ENCODE measurements around the gene CAMK2D.

The CAMK2D gene

GRCh38 chr4:113539408-113539807, 222.1 kb downstream of the CAMK2D start:
- Histone ChIP-seq H3K36me3 (ENCODE audit: control insufficient read depth, insufficient read depth, low read length) (no peaks in the 10 kb centered on the region), H3K27me3 (replicated peaks; ENCODE audit: control insufficient read depth, insufficient read depth, low read length) (no peaks in the 10 kb centered on the region), H3K4me3 (replicated peaks; ENCODE audit: low read depth, low read length) (no peak overlapping the region)
- peak; percentile 36 for DNase-seq (ENCODE audit: extremely low read depth, insufficient read length)
- no peak for TF ChIP-seq CTCF (IDR thresholded peaks at IDR 0.05; ENCODE audit: insufficient read depth, low read length, poor library complexity, severe bottlenecking)

GRCh38 chr4:113537628-113538027, 223.9 kb downstream of the CAMK2D start:
- no peak for TF ChIP-seq CTCF (IDR thresholded peaks at IDR 0.05; ENCODE audit: insufficient read depth, low read length, poor library complexity, severe bottlenecking)
- Histone ChIP-seq H3K4me3 (replicated peaks; ENCODE audit: low read depth, low read length) (no peak overlapping the region), H3K36me3 (ENCODE audit: control insufficient read depth, insufficient read depth, low read length) (no peaks in the 10 kb centered on the region), H3K27me3 (replicated peaks; ENCODE audit: control insufficient read depth, insufficient read depth, low read length) (no peaks in the 10 kb centered on the region)
- DNase-seq (ENCODE audit: extremely low read depth, insufficient read length), result no peak

GRCh38 chr4:113537203-113537602, 224.3 kb downstream of the CAMK2D start:
- no peaks in the 10 kb centered on the region for H3K36me3 ChIP-seq (ENCODE audit: control insufficient read depth, insufficient read depth, low read length)
- no peak for DNase-seq (ENCODE audit: extremely low read depth, insufficient read length)

GRCh38 chr4:113534711-113535110, 226.8 kb downstream of the CAMK2D start:
- no peak for TF ChIP-seq CTCF (IDR thresholded peaks at IDR 0.05; ENCODE audit: insufficient read depth, low read length, poor library complexity, severe bottlenecking)
- no peak for DNase-seq (ENCODE audit: extremely low read depth, insufficient read length)
- Histone ChIP-seq H3K4me3 (replicated peaks; ENCODE audit: low read depth, low read length) (no peak overlapping the region), H3K36me3 (ENCODE audit: control insufficient read depth, insufficient read depth, low read length) (no peaks in the 10 kb centered on the region), H3K27me3 (replicated peaks; ENCODE audit: control insufficient read depth, insufficient read depth, low read length) (no peaks in the 10 kb centered on the region)

More at GRCh38 chr4:113537203-113537602, 224.3 kb downstream of the CAMK2D start:
- TF ChIP-seq CTCF (IDR thresholded peaks at IDR 0.05; ENCODE audit: insufficient read depth, low read length, poor library complexity, severe bottlenecking), result no peak
- Histone ChIP-seq H3K27me3 (replicated peaks; ENCODE audit: control insufficient read depth, insufficient read depth, low read length) (no peaks in the 10 kb centered on the region), H3K4me3 (replicated peaks; ENCODE audit: low read depth, low read length) (no peak overlapping the region)

GRCh38 chr4:113531572-113531971, 230.0 kb downstream of the CAMK2D start:
- TF ChIP-seq CTCF (IDR thresholded peaks at IDR 0.05; ENCODE audit: insufficient read depth, low read length, poor library complexity, severe bottlenecking), result no peak

GRCh38 chr4:113528395-113528794, 233.1 kb downstream of the CAMK2D start:
- TF ChIP-seq CTCF (IDR thresholded peaks at IDR 0.05; ENCODE audit: insufficient read depth, low read length, poor library complexity, severe bottlenecking), result no peak
- Histone ChIP-seq H3K27me3 (replicated peaks; ENCODE audit: control insufficient read depth, insufficient read depth, low read length) (no peaks in the 10 kb centered on the region), H3K4me3 (replicated peaks; ENCODE audit: low read depth, low read length) (no peak overlapping the region), H3K36me3 (ENCODE audit: control insufficient read depth, insufficient read depth, low read length) (no peaks in the 10 kb centered on the region)
- no peak for DNase-seq (ENCODE audit: extremely low read depth, insufficient read length)

More at GRCh38 chr4:113531572-113531971, 230.0 kb downstream of the CAMK2D start:
- DNase-seq (ENCODE audit: extremely low read depth, insufficient read length), result no peak
- Histone ChIP-seq H3K27me3 (replicated peaks; ENCODE audit: control insufficient read depth, insufficient read depth, low read length) (no peaks in the 10 kb centered on the region), H3K36me3 (ENCODE audit: control insufficient read depth, insufficient read depth, low read length) (no peaks in the 10 kb centered on the region), H3K4me3 (replicated peaks; ENCODE audit: low read depth, low read length) (no peak overlapping the region)

All from GM06990 (cell line).